Thyroid gland (tissue), 4 donors: Measurements from ENCODE around the gene TBK1. TPM values are rescaled to one million over a fixed set of nuclear protein-coding genes. Genes with fewer than 3 reads are reported as not detected.

ENCODE experiments used
- DNase-seq, 2 donors: peaks; one replicate each; pipeline ENCODE4 v3.0.0-alpha.2; 2019
- H3K27ac ChIP-seq, 3 donors: fragments of 200-600 bp; sonication (generic); 1 replicate in 2 of 3; 2 replicates in 1 of 3; pipeline ENCODE4 v1.5.1; 2016 to 2019; ENCODE audit warnings: mild to moderate bottlenecking in 1 of 3, moderate library complexity in 1 of 3
- H3K27me3 ChIP-seq: fragments of 200-600 bp; sonication (generic); one replicate; pipeline ENCODE4 v1.5.1; 2019
- H3K36me3 ChIP-seq, 2 donors: fragments of 200-600 bp; sonication (generic); one replicate each; pipeline ENCODE4 v1.5.1; 2016 to 2019
- H3K4me1 ChIP-seq, 2 donors: fragments of 200-600 bp; sonication (generic); one replicate each; pipeline ENCODE4 v1.5.1; 2017 to 2019
- H3K4me3 ChIP-seq, 3 donors: fragments of 200-600 bp; sonication (generic); replicated peaks in 1 of 3; 1 replicate in 2 of 3; 2 replicates in 1 of 3; pipeline ENCODE4 v1.5.1; 2016; ENCODE audit warnings: mild to moderate bottlenecking in 1 of 3
- H3K9me3 ChIP-seq: fragments of 200-600 bp; sonication (generic); one replicate; pipeline ENCODE4 v1.5.1; 2017
- POLR2A ChIP-seq, 2 donors: fragments of 450-650 bp; IDR thresholded peaks; one replicate each; pipeline ENCODE4 v1.6.1; 2017; ENCODE audit warnings: antibody characterized with exemption in 2 of 2, mild to moderate bottlenecking in 2 of 2, moderate library complexity in 1 of 2
- WGBS, 2 donors: methylation state at CpG; one replicate each; pipeline ENCODE4 v1.1.5; 2017; 5-methylcytosine and 5-hydroxymethylcytosine counted together
- intact Hi-C: fragments of 100-400 bp; cut with DNase I; formaldehyde crosslinking; loops from one replicate; pipeline ENCODE4 v1.15.1; 2023
- total RNA-seq, 4 donors: library from RNA; depleted of rRNA; stranded (reverse); fragments of >200 nt; gene quantifications; one replicate each; pipeline ENCODE4 v1.2.3, GENCODE V29; 2016
- TF ChIP-seq, protein P1 (sequence below), 6 experiments: fragments of 200-600 bp in 3 of 6; fragments of 450-650 bp in 3 of 6; sonication (generic) in 3 of 6; IDR thresholded peaks; one replicate each; pipeline ENCODE4 v1.5.1; 2016 to 2019; ENCODE audit warnings: antibody characterized with exemption in 6 of 6, mild to moderate bottlenecking in 2 of 6, inconsistent platforms in 1 of 6, moderate library complexity in 1 of 6

TBK1 gene
- 10 to 100 TPM; 27.7 to 42.1 (median 33.4) TPM for total RNA-seq

DNA sequence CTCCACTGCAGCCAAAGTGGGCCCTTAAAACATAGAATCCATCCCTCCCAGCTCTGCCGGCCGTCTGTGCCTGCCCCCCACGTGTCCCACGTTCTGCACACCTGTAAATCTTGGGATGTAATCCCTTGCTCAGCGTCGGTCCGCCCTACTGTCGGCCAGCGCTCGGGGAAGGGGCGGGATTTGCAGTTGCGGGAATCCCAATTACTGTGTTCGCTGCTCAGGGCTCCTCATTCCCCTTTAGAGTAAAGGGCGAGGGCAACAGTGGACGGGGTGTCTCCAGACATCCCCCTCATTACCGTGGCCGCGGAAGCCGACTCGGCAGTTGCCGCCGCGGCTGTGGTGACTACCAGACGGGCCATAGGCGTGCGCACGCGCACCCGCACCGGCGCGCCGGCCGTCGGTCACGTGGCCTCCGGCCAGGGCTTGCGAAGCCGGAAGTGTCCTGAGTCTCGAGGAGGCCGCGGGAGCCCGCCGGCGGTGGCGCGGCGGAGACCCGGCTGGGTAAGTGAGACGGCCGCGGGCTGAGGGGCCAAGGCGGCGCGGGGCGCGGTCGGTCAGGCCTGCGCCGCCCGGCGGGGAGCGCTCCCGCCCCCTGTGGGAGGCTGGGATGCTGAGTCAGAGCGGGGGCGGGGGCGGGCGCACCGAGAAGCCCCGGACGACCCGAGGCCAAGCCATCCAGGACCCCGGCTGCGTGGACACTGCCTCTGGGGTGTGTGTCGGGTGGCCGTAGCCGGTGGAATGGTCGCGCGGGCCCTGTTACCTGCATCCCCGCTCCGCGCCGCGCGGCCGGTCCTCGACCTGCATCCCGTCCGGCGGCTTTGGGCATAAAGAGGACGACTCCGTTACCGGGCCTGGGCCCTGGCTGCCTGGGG lies at the start of gene TBK1:
Gene TBK1, plus strand, starts transcription at position 434 of the 872 bp plus-strand sequence. CDS start 3,751 bp downstream, outside the sequence.
- Histone ChIP-seq H3K4me1 (peaks cover 0 to 17% of the 10 kb centered on the region in 2 donors), H3K27me3 (no peaks in the 10 kb centered on the region), H3K4me3 (peak within 1 kb of the TSS; percentile 72 to 100 (median 95)), H3K27ac (peak within 1 kb of the TSS; percentile 93 to 98 (median 96)), H3K9me3 (no peaks in the 10 kb centered on the region), H3K36me3 (peaks cover 0 to 7% of the 10 kb centered on the region in 2 donors)
- 0 to 1% methylated on average over 25 to 30 of the region's 94 CpGs for WGBS, 2 donors
- TF ChIP-seq, protein P1, sequence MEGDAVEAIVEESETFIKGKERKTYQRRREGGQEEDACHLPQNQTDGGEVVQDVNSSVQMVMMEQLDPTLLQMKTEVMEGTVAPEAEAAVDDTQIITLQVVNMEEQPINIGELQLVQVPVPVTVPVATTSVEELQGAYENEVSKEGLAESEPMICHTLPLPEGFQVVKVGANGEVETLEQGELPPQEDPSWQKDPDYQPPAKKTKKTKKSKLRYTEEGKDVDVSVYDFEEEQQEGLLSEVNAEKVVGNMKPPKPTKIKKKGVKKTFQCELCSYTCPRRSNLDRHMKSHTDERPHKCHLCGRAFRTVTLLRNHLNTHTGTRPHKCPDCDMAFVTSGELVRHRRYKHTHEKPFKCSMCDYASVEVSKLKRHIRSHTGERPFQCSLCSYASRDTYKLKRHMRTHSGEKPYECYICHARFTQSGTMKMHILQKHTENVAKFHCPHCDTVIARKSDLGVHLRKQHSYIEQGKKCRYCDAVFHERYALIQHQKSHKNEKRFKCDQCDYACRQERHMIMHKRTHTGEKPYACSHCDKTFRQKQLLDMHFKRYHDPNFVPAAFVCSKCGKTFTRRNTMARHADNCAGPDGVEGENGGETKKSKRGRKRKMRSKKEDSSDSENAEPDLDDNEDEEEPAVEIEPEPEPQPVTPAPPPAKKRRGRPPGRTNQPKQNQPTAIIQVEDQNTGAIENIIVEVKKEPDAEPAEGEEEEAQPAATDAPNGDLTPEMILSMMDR (IDR thresholded peaks at IDR 0.05), result peak in 2 of 6 experiments; percentile 11 to 17
- peak in 1 of 2 donors; percentile 89 for TF ChIP-seq POLR2A (IDR thresholded peaks at IDR 0.05)
- peak; percentile 89 to 91 for DNase-seq
- intact Hi-C loops, result loop anchor here (5.0 kb wide), 1 partner anchor 50 kb away; the partner anchor contains the start of gene XPOT

DNA sequence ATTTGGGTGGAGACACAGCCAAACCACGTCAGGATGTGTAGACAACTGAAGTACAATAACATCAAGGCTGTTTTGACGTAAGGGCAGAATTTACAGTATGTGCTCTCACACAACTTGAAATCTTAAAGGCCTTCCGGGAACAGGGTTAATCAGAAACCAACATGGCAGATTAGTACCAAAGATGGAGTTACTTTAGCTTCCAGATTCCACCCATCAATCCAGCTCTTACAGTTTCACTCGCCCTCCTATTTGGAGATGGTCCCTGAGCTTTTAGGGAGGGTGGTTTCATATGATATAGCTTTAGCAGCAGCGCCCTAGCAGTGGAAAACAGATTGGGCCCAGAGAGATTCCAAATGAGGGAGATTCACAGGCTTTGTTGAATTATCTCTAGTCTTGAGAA lies 49.7 kb upstream of the TBK1 start:
- intact Hi-C loops, result loop anchor here (5.0 kb wide), 1 partner anchor 50 kb away; the partner anchor contains the start of gene TBK1
- WGBS, 2 donors, result 93 to 95% methylated on average over 5 of the region's 5 CpGs
- Histone ChIP-seq H3K4me3 (no peak overlapping the region), H3K27me3 (no peaks in the 10 kb centered on the region), H3K9me3 (no peaks in the 10 kb centered on the region), H3K36me3 (no peaks in the 10 kb centered on the region), H3K4me1 (peaks cover 4 to 9% of the 10 kb centered on the region in 2 donors), H3K27ac (no peak overlapping the region)
- TF ChIP-seq, protein P1 (IDR thresholded peaks at IDR 0.05), result no peak
- TF ChIP-seq POLR2A (IDR thresholded peaks at IDR 0.05), result no peak
- no peak for DNase-seq

DNA sequence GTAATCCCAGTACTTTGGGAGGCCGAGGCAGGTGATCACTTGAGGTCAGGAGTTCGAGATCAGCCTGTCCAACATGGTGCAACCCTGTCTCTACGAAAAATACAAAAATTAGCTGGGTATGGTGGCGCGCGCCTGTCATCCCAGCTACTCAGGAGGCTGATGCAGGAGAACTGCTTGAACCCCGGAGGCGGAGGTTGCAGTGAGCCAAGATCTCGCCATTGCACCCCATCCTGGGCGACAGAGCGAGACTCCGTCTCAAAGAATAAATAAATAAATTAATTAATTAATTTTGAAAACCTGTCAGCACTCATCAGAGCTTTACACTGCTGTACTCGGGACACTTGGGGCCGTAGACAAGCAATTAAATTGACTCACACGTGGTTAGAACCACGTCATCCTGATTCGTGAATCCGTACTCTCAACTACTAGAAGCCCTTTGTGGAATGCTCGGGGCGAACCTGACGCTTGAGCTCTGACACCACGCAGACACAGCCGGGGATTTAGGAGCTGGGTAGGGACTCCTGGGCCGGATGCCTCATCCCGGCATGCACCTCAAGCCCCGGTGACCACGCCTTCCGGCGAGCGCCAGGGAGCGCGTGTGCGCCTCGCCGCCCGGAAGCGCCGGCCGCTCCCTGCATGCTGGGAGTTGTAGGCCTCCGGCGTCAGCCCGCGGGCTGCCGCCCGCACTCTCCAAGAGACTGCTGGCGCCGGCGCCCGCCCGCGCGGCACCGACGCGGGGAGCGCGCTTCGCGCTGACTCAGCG lies 48.0 kb upstream of the TBK1 start, which contains the start of gene XPOT:
Gene XPOT, plus strand, starts transcription at position 686 of the 763 bp plus-strand sequence. CDS start 5,644 bp downstream, outside the sequence.
- intact Hi-C loops, result loop anchor here (5.0 kb wide), 1 partner anchor 48 kb away; the partner anchor contains the start of gene TBK1
- 27 to 33% methylated on average over 23 to 27 of the region's 60 CpGs for WGBS, 2 donors
- H3K27ac ChIP-seq, result peak within 1 kb of the TSS; percentile 95 to 96 (median 96)
- peaks cover 8 to 13% of the 10 kb centered on the region in 2 donors for H3K4me1 ChIP-seq
- no peaks in the 10 kb centered on the region for H3K36me3 ChIP-seq
- DNase-seq, result peak; percentile 94 to 95
- H3K27me3 ChIP-seq, result no peaks in the 10 kb centered on the region
- H3K4me3 ChIP-seq, result peak within 1 kb of the TSS; percentile 71 to 99 (median 90)
- TF ChIP-seq POLR2A (IDR thresholded peaks at IDR 0.05), result peak in 1 of 2 donors; percentile 86
- TF ChIP-seq, protein P1 (IDR thresholded peaks at IDR 0.05), result no peak
- no peaks in the 10 kb centered on the region for H3K9me3 ChIP-seq

DNA sequence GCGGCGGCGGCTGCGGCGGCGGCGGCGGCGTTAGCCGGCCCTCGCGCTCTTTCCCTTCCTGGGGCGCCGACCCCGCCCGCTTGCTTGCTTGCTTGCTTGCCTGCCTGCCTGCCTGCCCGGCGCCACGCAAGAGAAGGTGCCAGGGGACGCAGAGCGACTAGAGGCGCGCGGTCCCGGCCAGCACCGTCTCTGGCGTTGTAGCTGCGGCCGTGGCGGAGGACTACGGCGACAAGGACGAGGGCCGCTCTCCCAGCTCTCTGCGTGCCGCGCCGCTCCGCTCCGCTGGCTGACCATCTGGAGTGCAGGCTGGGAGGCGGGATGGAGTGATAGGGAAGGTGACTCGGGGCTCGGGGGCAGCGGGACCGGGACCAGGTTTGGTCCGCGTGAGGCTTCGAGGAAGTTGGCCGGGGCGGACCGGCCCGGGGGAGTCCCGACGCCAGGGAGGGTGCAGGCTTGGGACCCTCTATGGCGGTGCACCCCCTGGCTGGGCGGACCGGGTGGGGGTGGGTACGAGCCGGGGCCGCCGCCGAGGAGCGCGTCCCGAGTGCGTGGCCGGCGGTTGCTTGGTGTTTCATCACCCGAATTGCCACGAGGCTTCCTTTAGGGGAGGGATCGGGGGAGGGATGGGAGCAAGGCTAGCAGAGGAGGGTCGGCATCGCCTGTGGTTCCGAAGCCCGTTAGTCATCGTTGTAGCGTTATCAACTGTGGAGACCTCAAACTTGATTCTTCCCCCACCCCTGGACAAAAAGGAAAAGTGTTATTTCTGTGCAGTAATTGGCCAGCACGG lies 47.3 kb upstream of the TBK1 start:
- intact Hi-C loops, result loop anchor here (5.0 kb wide), 1 partner anchor 48 kb away; the partner anchor contains the start of gene TBK1
- peaks cover 8 to 14% of the 10 kb centered on the region in 2 donors for H3K4me1 ChIP-seq
- H3K36me3 ChIP-seq, result no peaks in the 10 kb centered on the region
- TF ChIP-seq POLR2A (IDR thresholded peaks at IDR 0.05), result no peak
- TF ChIP-seq, protein P1 (IDR thresholded peaks at IDR 0.05), result no peak
- no peaks in the 10 kb centered on the region for H3K9me3 ChIP-seq
- WGBS, 2 donors, result 0 to 2% methylated on average over 20 to 37 of the region's 78 CpGs
- H3K27me3 ChIP-seq, result no peaks in the 10 kb centered on the region
- H3K4me3 ChIP-seq, result peak overlapping the region; percentile 71 to 99 (median 90)
- peak overlapping the region; percentile 95 to 96 (median 96) for H3K27ac ChIP-seq
- DNase-seq, result peak in 1 of 2 donors; percentile 55
